T-helper 1 cell treated with Interleukin-12 subunit alpha and Interleukin-12 subunit beta and Interleukin-4 antibody, amounts not matched to agents 30 ng/mL and 1 ng/mL, for 36 hours (primary cell): ENCODE measurements around the gene SORCS2. TPM values are rescaled to one million over a fixed set of nuclear protein-coding genes. Genes with fewer than 3 reads are reported as not detected.

Experiments used
- intact Hi-C: fragments of 100-400 bp; cut with micrococcal nuclease; formaldehyde crosslinking; loops from one replicate; pipeline ENCODE4 v1.15.1; 2024
- total RNA-seq: library from RNA; stranded (reverse); gene quantifications from 2 replicates; pipeline ENCODE4 v1.2.3, GENCODE V29; 2022

Gene SORCS2
- total RNA-seq, 1 donor from 2014 or later, result not detected

GRCh38 chr4:7334521-7335275 is 142.4 kb downstream of the SORCS2 start:
- intact Hi-C loops, result loop anchor here (5.0 kb wide), 2 partner anchors 142 to 468 kb away; partner anchors contain the start of gene SORCS2

GRCh38 chr4:7335344-7336066 is 143.2 kb downstream of the SORCS2 start:
- intact Hi-C loops, result loop anchor here (5.0 kb wide), 2 partner anchors 143 to 467 kb away; partner anchors contain the start of gene SORCS2

- intact Hi-C loops, result loop anchor here (5.0 kb wide), 2 partner anchors 144 to 466 kb away; partner anchors contain the start of gene SORCS2
Measured at GRCh38 chr4:7336067-7336569, 143.8 kb downstream of the SORCS2 start.

GRCh38 chr4:7336732-7337131 is 144.4 kb downstream of the SORCS2 start:
- intact Hi-C loops, result loop anchor here (5.0 kb wide), 2 partner anchors 144 to 466 kb away; partner anchors contain the start of gene SORCS2

- intact Hi-C loops, result loop anchor here (5.0 kb wide), 2 partner anchors 145 to 465 kb away; partner anchors contain the start of gene SORCS2
Measured at GRCh38 chr4:7337196-7338058, 145.1 kb downstream of the SORCS2 start.

GRCh38 chr4:7338059-7338452 is 145.7 kb downstream of the SORCS2 start:
- intact Hi-C loops, result loop anchor here (5.0 kb wide), 2 partner anchors 146 to 464 kb away; partner anchors contain the start of gene SORCS2

GRCh38 chr4:7338876-7339623 is 146.7 kb downstream of the SORCS2 start:
- intact Hi-C loops, result loop anchor here (5.0 kb wide), 2 partner anchors 147 to 463 kb away; partner anchors contain the start of gene SORCS2

GRCh38 chr4:7339751-7340552 is 147.6 kb downstream of the SORCS2 start:
- intact Hi-C loops, result loop anchor here (5.0 kb wide), 2 partner anchors 148 to 462 kb away; partner anchors contain the start of gene SORCS2

- intact Hi-C loops, result no loop called here
Measured at GRCh38 chr4:7340553-7341433, 148.5 kb downstream of the SORCS2 start.

- intact Hi-C loops, result no loop called here
Measured at GRCh38 chr4:7341491-7342222, 149.3 kb downstream of the SORCS2 start.

- intact Hi-C loops, result no loop called here
Measured at GRCh38 chr4:7342223-7343080, 150.1 kb downstream of the SORCS2 start.

- intact Hi-C loops, result no loop called here
Measured at GRCh38 chr4:7343081-7343655, 150.8 kb downstream of the SORCS2 start.

GRCh38 chr4:7343950-7344349 is 151.6 kb downstream of the SORCS2 start:
- intact Hi-C loops, result no loop called here

GRCh38 chr4:7344636-7345155 is 152.4 kb downstream of the SORCS2 start:
- intact Hi-C loops, result no loop called here

- intact Hi-C loops, result no loop called here
Measured at GRCh38 chr4:7347981-7348380, 155.6 kb downstream of the SORCS2 start.
